Body of pancreas (tissue), 4 donors: ENCODE data around the gene CFAP61. TPM values are rescaled to one million over a fixed set of nuclear protein-coding genes. Genes with fewer than 3 reads are reported as not detected.

Experiments
- ATAC-seq: fragments of 150-250 bp; one replicate; pipeline ENCODE4 v1.9.1; 2016
- DNase-seq, 4 donors: peaks; one replicate each; pipeline ENCODE4 v3.0.0-alpha.2; 2019
- H3K27ac ChIP-seq, 4 donors: fragments of 200-600 bp; sonication (generic); 1 replicate in 3 of 4; 2 replicates in 1 of 4; pipeline versions ENCODE4 v1.5.1 to v1.6.1; 2016 to 2019; ENCODE audit warnings: mild to moderate bottlenecking in 1 of 4, mixed read lengths in 1 of 4, moderate library complexity in 1 of 4
- H3K27me3 ChIP-seq, 2 donors: fragments of 200-600 bp; sonication (generic); one replicate each; pipeline ENCODE4 v1.6.0; 2016; ENCODE audit warnings: mild to moderate bottlenecking in 1 of 2
- H3K36me3 ChIP-seq, 2 donors: fragments of 200-600 bp; sonication (generic); replicated peaks in 1 of 2; 2 replicates each; pipeline ENCODE4 v1.5.1; 2016; ENCODE audit warnings: low read depth in 2 of 2; ENCODE audit not compliant: insufficient read depth in 1 of 2
- H3K4me1 ChIP-seq: fragments of 200-600 bp; sonication (generic); one replicate; pipeline ENCODE4 v1.6.0; 2016
- H3K4me3 ChIP-seq, 2 donors: fragments of 200-600 bp; sonication (generic); 1 replicate in 1 of 2; 2 replicates in 1 of 2; pipeline ENCODE4 v1.5.1; 2016 to 2019
- H3K9me3 ChIP-seq, 3 donors: fragments of 200-600 bp; sonication (generic); 1 replicate in 2 of 3; 2 replicates in 1 of 3; pipeline ENCODE4 v1.5.1; 2016
- POLR2A ChIP-seq, 3 donors: fragments of 450-650 bp; IDR thresholded peaks; one replicate each; pipeline ENCODE4 v1.6.1; 2016; ENCODE audit warnings: antibody characterized with exemption in 3 of 3, mild to moderate bottlenecking in 2 of 3
- WGBS, 2 donors: methylation state at CpG; one replicate each; pipeline ENCODE4 v1.1.5; 2017; 5-methylcytosine and 5-hydroxymethylcytosine counted together
- intact Hi-C: fragments of 100-400 bp; cut with DNase I; formaldehyde crosslinking; loops from one replicate; pipeline ENCODE4 v1.15.1; 2023
- total RNA-seq, 2 donors: library from RNA; depleted of rRNA; stranded (reverse); fragments of >200 nt; gene quantifications; one replicate each; pipeline ENCODE4 v1.1.0, GENCODE V29; 2016
- TF ChIP-seq, protein P1 (sequence below), 7 experiments: fragments of 450-650 bp in 4 of 7; fragments of 200-600 bp in 3 of 7; sonication (generic) in 3 of 7; IDR thresholded peaks; one replicate each; pipeline ENCODE4 v1.5.1; 2016 to 2019; ENCODE audit warnings: antibody characterized with exemption in 7 of 7

The CFAP61 gene
- total RNA-seq, 2 donors from 2014 or later = 0.52 TPM; not detected in 1

DNA sequence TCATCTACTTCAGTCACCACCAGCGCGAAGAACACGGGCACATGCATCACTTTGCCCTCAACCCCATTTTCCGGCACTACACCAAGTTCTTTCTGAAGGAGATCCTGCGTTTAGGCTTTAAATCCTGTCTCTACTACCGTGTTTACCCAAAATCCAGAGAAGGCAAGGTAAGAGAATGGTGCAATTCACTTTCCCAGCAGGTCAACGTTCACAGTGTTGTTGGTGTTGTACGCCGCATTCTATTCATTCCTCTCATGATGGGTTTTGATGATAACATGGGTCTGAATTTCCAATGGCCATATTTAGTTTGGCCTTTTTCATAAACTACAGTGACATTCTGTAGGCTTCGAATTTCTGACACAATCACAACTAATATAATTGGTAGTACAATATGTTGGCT lies 144.3 kb downstream of the CFAP61 start:
- no peaks in the 10 kb centered on the region for H3K36me3 ChIP-seq
- WGBS, 2 donors = 72 to 76% methylated on average over 10 of the region's 10 CpGs
- H3K4me3 ChIP-seq = no peak overlapping the region
- no peaks in the 10 kb centered on the region for H3K27me3 ChIP-seq
- no peak for ATAC-seq
- no peaks in the 10 kb centered on the region for H3K9me3 ChIP-seq
- H3K27ac ChIP-seq = no peak overlapping the region
- DNase-seq = no peak
- intact Hi-C loops = no loop called here
- TF ChIP-seq, protein P1, sequence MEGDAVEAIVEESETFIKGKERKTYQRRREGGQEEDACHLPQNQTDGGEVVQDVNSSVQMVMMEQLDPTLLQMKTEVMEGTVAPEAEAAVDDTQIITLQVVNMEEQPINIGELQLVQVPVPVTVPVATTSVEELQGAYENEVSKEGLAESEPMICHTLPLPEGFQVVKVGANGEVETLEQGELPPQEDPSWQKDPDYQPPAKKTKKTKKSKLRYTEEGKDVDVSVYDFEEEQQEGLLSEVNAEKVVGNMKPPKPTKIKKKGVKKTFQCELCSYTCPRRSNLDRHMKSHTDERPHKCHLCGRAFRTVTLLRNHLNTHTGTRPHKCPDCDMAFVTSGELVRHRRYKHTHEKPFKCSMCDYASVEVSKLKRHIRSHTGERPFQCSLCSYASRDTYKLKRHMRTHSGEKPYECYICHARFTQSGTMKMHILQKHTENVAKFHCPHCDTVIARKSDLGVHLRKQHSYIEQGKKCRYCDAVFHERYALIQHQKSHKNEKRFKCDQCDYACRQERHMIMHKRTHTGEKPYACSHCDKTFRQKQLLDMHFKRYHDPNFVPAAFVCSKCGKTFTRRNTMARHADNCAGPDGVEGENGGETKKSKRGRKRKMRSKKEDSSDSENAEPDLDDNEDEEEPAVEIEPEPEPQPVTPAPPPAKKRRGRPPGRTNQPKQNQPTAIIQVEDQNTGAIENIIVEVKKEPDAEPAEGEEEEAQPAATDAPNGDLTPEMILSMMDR (IDR thresholded peaks at IDR 0.05) = no peak
- no peak for TF ChIP-seq POLR2A (IDR thresholded peaks at IDR 0.05)
- no peaks in the 10 kb centered on the region for H3K4me1 ChIP-seq

DNA sequence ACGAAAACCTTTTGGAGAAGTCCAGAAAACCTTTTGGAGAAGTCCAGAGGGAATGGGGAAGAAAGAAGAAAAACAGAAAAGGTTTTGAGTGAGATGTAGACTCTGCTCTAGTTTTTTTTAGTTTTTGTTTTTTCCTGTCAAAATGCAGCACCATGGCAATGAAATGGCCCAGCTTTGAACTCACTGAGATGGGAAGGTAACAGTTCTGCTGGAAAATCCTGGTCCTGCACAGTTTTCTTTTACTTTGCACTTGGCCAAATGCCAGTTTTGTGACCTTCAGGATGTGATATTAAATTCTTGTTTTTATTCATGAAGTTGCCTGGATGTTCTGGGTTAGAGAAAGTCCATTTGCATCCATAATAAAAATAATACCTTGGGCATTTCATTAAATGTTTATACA lies 145.7 kb downstream of the CFAP61 start:
- WGBS, 2 donors = 85 to 86% methylated on average over 1 of the region's 1 CpG
- H3K27ac ChIP-seq = no peak overlapping the region
- H3K27me3 ChIP-seq = no peaks in the 10 kb centered on the region
- intact Hi-C loops = no loop called here
- TF ChIP-seq, protein P1 (IDR thresholded peaks at IDR 0.05) = no peak
- TF ChIP-seq POLR2A (IDR thresholded peaks at IDR 0.05) = no peak
- DNase-seq (no peak), ATAC-seq (no peak)
- no peaks in the 10 kb centered on the region for H3K9me3 ChIP-seq
- H3K36me3 ChIP-seq = no peaks in the 10 kb centered on the region
- H3K4me1 ChIP-seq = no peaks in the 10 kb centered on the region
- no peak overlapping the region for H3K4me3 ChIP-seq

DNA sequence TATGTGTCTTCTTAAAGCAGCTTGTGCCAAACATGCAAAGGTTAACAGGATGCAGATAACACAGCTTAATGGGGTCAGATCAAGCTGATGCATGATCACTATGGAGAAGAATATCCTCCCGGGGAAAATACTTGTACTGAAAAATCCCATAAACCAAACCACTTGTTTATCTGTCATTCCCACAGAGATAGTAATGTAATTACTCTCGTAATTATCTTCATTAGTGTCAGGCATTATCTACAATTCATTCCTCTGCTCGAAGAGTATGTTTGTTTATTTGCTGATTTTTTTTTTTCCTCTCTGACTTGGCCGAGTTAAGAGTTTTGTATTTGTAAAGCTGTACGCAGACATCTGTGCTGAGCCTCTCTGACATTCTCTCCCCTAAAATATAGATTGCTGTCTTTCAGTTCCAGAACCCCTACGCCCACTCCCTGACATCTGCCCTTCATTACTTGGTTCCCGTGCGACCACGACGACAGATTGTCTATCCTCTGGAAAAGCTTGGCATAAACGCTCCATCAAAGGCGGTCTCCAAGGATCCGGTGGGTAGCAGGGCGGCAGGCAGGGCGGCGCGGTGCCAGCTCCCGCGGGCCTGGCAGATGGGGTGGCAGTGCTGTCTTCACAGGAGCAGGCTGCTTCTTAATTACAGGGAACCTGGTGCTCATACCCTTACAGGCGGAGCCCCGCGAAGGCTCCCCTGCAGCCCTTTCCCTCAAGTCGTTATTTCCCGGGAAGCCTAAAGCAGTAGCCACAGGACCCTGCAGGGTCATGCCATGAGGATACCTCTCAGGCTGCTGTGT lies 147.2 kb downstream of the CFAP61 start:
- no peaks in the 10 kb centered on the region for H3K36me3 ChIP-seq
- H3K27ac ChIP-seq = no peak overlapping the region
- ATAC-seq = no peak
- 27 to 37% methylated on average over 14 to 24 of the region's 24 CpGs for WGBS, 2 donors
- intact Hi-C loops = no loop called here
- H3K4me1 ChIP-seq = no peaks in the 10 kb centered on the region
- no peak for DNase-seq
- H3K4me3 ChIP-seq = no peak overlapping the region
- no peaks in the 10 kb centered on the region for H3K9me3 ChIP-seq
- TF ChIP-seq, protein P1 (IDR thresholded peaks at IDR 0.05) = no peak
- no peak for TF ChIP-seq POLR2A (IDR thresholded peaks at IDR 0.05)
- H3K27me3 ChIP-seq = no peaks in the 10 kb centered on the region

DNA sequence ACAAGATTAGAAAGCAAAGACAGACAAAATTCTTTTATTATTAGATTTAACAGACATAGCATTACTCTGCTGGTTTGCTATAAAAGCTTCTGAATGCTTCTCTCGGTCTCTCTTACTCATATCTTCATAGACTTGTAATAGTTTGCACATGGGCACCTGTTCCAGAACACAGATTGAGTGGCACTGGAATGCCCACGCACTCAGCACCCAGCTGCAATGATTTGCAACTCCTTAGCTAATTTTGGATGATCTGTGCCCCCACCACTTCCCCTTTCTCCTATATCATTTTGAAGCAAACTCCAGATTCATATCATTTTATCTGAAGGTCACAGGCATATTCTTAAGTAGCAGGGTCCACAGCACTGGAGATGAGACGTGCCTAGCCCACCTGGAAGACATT lies 148.8 kb downstream of the CFAP61 start:
- no peaks in the 10 kb centered on the region for H3K27me3 ChIP-seq
- no peak overlapping the region for H3K27ac ChIP-seq
- no peaks in the 10 kb centered on the region for H3K4me1 ChIP-seq
- H3K9me3 ChIP-seq = no peaks in the 10 kb centered on the region
- DNase-seq (no peak), ATAC-seq (no peak)
- TF ChIP-seq, protein P1 (IDR thresholded peaks at IDR 0.05) = no peak
- no peak for TF ChIP-seq POLR2A (IDR thresholded peaks at IDR 0.05)
- no peaks in the 10 kb centered on the region for H3K36me3 ChIP-seq
- 44 to 52% methylated on average over 3 of the region's 3 CpGs for WGBS, 2 donors
- intact Hi-C loops = no loop called here
- no peak overlapping the region for H3K4me3 ChIP-seq

DNA sequence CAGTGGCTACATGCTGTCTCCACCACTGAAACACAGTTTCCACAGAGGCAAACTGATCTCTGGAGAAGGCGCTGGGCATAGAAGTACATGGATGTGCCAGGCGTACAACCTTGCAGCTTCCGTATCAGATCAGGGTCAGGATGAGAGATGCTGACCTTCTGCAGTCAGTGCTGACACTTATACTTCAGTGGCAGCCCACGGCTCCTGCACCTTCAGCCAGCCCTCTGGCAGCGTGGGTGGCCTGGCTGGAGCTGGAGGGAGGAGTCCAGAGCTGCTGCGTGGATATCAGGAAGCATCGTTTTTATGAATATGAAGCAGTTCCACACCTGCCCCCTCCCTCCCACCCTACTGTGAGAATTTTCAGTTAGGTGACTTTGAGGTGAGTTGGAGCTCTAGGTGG lies 149.3 kb downstream of the CFAP61 start:
- intact Hi-C loops = no loop called here
- Histone ChIP-seq H3K27ac (no peak overlapping the region), H3K36me3 (no peaks in the 10 kb centered on the region), H3K4me3 (no peak overlapping the region), H3K9me3 (no peaks in the 10 kb centered on the region), H3K27me3 (no peaks in the 10 kb centered on the region), H3K4me1 (no peaks in the 10 kb centered on the region)
- DNase-seq = no peak
- WGBS, 2 donors = 73 to 75% methylated on average over 6 to 7 of the region's 7 CpGs
- TF ChIP-seq, protein P1 (IDR thresholded peaks at IDR 0.05) = no peak
- no peak for TF ChIP-seq POLR2A (IDR thresholded peaks at IDR 0.05)
- ATAC-seq = no peak
